GM19023 (cell line): ENCODE results near the gene TUG1.

ENCODE experiments used
- ATAC-seq: cut with Tn5 transposase; IDR thresholded peaks from one replicate; pipeline ENCODE4 v1.9.1; 2021; ENCODE audit warnings: mild to moderate bottlenecking, moderate library complexity; ENCODE audit not compliant: unreplicated experiment

TUG1 gene

GRCh38 chr22:30947173-30947815 lies 21.8 kb upstream of the TUG1 start:
- no peak for ATAC-seq

GRCh38 chr22:30947816-30948454 lies 21.1 kb upstream of the TUG1 start:
- no peak for ATAC-seq

- ATAC-seq: no peak
Observed at GRCh38 chr22:30948930-30949342, 20.1 kb upstream of the TUG1 start.

DNA sequence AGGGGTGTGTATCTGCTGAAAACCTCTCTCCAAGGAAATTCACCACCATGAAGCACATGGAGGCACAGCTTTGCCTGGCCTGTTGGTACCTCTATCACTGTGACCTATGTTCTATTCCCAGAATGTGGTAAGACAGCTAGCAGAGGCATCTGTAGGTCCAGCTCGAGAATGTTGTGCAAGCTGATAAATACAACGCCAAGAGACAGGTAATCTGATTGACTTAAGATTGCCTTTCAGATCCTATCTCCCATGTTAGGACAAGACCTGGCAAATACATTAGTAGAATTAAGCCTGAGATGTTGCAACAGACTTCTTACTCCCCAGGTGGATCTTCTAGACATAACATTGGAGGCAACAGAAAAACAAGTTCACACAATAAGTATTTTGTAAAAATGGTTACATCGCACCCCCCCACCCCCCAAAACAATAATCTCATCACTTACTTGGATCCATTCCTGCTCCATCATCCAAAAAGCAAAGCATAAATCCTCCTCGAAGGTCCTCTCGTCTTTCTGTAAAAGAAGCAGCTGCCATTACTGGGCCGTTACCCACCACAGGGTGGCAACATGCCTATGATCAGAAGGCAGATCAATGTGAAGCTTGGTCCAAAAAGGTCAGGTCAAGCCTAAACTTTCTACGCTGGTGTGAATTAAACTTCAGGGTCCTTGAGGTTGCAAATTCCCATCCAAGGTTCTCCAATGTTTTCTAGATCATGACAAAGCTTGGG lies 19.0 kb upstream of the TUG1 start:
- ATAC-seq: no peak

DNA sequence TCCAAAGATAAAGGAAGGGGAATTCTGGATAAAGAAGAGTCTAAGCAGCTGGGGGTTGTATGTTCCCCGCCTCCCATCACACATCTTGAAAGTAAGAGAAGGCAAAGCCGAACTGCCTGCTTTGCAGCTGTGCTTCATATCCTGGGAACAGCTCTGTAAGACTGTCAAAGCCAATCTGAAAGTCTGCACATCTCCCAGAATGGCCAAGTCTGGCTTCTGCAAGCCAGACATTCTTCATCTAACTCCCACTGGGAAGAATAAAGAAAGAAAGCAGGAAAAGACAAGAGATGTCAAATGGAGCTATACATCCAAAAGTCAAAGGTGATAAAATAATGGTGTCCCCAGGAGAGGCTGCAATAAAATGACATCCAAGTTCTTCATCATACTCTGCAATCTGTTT lies 15.9 kb upstream of the TUG1 start:
- ATAC-seq: no peak

- no peak for ATAC-seq
Observed at GRCh38 chr22:30955153-30955552, 13.9 kb upstream of the TUG1 start.

DNA sequence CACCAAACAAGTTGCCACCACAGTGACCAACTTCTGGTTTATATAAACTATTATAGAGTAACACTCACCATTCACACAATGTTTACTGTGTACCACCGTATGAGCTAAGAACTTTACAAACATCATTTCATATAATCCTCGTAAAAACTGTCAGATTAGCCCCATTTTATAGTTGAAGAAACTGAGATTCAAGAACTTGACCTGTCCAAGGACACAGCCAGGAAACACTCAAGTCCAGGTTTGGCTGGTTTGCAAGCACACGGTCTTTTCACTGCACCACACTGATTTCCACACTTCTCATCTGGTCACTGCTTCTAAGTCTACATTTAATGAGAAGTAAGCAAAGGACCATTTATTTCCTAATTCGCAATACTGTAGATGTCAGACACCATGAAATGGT lies 4.2 kb upstream of the TUG1 start:
- no peak for ATAC-seq

GRCh38 chr22:30968015-30968923 lies 796 bp upstream of the TUG1 start, which contains the start of gene MORC2:
Gene MORC2, minus strand, starts transcription at chr22:30968774. Its CDS starts 885 bp downstream, at chr22:30967889.
- peak; percentile 15 for ATAC-seq

GRCh38 chr22:30969532-30970355 lies 679 bp downstream of the TUG1 start:
- ATAC-seq: peak; percentile 26

GRCh38 chr22:30970356-30970746 lies 1.3 kb downstream of the TUG1 start:
- ATAC-seq: no peak

DNA sequence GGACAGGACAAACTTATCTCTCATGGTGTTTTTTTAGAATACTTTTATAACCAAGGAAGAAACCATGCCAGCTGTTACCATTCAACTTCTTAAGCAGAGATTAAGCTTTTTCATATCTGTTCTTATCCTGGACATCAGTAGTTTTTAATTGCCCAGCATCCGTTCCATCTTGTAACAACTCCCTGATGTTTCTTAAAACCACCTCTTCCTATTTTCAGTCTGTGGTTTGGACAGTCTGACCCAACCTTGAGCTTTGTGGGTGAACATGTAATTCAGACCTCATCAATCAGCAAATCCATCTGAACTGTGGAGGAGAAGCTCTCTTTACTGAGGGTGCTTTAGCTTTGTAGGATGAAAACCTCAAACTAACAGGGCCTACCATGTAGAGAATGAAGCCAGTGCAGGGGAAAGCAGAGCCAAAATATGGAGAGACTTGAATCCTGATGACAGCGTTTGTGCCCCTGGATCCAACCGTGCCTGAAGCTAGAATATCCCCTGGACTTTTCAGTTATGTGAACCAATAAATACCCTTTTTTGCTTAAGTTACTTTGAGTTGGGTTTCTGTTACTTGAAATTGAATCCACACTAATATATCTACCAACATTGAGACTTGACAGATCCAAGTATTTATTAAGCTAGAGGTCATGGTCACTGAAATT lies 9.4 kb downstream of the TUG1 start:
- no peak for ATAC-seq

DNA sequence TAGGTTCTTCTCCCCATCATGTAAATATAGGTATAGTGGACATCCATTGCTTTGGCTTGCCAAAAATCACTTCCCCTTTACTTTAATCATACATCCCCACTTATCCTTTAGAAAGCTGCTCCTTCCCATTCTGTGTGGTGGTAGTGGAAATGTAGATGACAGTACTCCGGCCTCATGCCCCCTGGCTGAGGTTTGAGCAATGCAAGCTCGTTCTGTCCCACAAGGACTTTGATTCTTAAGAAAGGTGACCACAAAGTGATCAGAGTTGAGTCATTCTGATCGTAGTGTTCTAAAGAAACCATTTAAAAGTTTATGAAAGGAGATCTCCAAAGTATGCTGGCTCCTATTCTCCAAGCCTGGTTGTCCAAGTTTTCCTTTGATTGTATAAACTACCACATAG lies 10.9 kb downstream of the TUG1 start:
- no peak for ATAC-seq

- ATAC-seq: no peak
Observed at GRCh38 chr22:30982512-30982911, 13.4 kb downstream of the TUG1 start.

DNA sequence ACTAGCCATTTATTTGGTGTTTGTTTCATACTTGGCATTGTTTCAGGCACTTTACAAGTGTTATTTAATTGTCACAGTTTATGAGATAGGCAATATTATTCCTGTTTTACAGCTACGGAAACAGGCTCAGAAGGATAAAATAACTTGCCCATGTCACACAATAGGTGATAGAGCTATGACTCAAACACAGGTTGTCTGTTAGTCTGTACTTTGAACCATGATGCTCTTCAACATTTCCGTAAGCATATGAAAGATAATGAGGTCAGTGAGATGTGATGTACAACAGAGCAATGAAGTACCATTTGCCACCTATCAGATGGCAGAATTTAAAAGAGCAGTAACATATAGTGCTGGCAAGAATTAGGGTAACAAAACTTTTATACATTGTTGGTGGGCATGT lies 15.3 kb downstream of the TUG1 start:
- no peak for ATAC-seq

DNA sequence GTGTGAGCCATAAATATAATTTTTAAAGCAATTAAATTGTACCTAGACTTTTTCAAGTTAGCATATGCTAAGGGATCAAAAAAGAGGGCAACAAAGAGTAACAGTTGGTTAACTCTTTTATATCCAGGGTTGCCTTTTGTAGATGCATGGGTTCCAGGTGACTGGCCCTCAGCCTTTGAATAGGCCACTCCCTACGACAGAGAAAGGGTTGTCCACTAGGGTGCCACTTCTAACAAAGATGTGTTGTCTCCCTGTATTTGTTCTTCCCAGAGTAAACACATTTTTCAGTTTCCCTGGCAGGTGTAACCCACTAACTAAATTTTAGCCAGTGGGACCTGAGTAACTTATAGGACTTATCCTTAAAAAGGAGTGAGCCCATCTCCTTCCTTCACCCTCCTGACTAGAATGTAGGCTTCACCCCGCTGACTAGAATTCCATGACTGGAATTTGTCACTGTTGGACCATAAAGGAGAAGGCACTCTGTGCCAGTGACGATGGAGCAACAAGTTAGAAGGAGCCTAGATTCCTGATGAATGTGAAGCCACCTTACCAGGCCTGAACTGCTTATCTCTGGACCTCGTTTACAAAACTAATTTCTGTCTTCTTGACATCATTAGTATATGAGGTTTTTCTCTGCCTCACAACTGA lies 16.6 kb downstream of the TUG1 start:
- ATAC-seq: no peak

GRCh38 chr22:30989474-30989873 lies 20.4 kb downstream of the TUG1 start:
- no peak for ATAC-seq

GRCh38 chr22:30990690-30991089 lies 21.6 kb downstream of the TUG1 start:
- no peak for ATAC-seq

DNA sequence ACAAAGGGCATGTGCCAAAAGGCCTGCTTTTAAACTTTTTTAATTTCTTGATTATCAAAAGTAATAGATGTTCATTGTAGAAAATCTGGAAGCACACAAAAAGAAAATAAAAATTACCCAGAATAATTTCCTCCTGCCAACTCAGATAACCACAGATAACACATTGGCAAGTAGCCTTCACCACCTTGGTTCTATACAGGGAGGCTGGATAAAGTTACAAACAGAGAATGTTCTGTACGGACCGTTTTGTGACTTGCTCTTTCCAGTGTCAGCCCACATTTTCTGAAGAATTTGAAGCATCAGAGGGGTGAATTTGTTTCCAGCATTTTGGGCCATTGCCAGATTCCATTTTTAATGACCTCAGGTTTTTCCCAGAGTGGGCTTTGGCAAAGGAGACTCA lies 23.5 kb downstream of the TUG1 start:
- ATAC-seq: no peak

GRCh38 chr22:30994960-30995359 lies 25.9 kb downstream of the TUG1 start:
- no peak for ATAC-seq
